Parathyroid adenoma (tissue), 2 donors: ENCODE data around the gene MEGF9.

Experiments used
- H2AFZ ChIP-seq: fragments of 300-600 bp; sonication (generic); one replicate; pipeline ENCODE4 v1.7.0; 2017; ENCODE audit warnings: antibody characterized with exemption, mild to moderate bottlenecking
- H3K27ac ChIP-seq: fragments of 300-600 bp; sonication (generic); one replicate; pipeline ENCODE4 v1.7.0; 2017
- H3K27me3 ChIP-seq: fragments of 300-600 bp; sonication (generic); one replicate; pipeline ENCODE4 v1.7.0; 2017; ENCODE audit warnings: low read length; ENCODE audit not compliant: control insufficient read depth, insufficient read depth
- H3K36me3 ChIP-seq: fragments of 300-600 bp; sonication (generic); one replicate; pipeline ENCODE4 v1.7.0; 2017; ENCODE audit warnings: low read length; ENCODE audit not compliant: control insufficient read depth, insufficient read depth
- H3K4me1 ChIP-seq: fragments of 300-600 bp; sonication (generic); one replicate; pipeline ENCODE4 v1.7.0; 2017; ENCODE audit warnings: control low read depth
- H3K4me2 ChIP-seq: fragments of 300-600 bp; sonication (generic); one replicate; pipeline ENCODE4 v1.7.0; 2017; ENCODE audit warnings: low read length
- H3K4me3 ChIP-seq: fragments of 300-600 bp; sonication (generic); one replicate; pipeline ENCODE4 v1.7.0; 2017; ENCODE audit warnings: low read depth, low read length
- H3K79me2 ChIP-seq: fragments of 300-600 bp; sonication (generic); one replicate; pipeline ENCODE4 v1.7.0; 2017; ENCODE audit warnings: control low read depth
- H3K9ac ChIP-seq: fragments of 300-600 bp; sonication (generic); one replicate; pipeline ENCODE4 v1.7.0; 2017; ENCODE audit warnings: mild to moderate bottlenecking
- H3K9me3 ChIP-seq: fragments of 300-600 bp; sonication (generic); one replicate; pipeline ENCODE4 v1.7.0; 2017; ENCODE audit warnings: low read length; ENCODE audit not compliant: control insufficient read depth
- TF ChIP-seq, protein P1 (sequence below): fragments of 300-600 bp; sonication (generic); IDR thresholded peaks from one replicate; pipeline ENCODE4 v1.7.0; 2017; ENCODE audit warnings: antibody characterized with exemption, mild to moderate bottlenecking
- donor health status: primary hyperparathyroidism.

Gene MEGF9

DNA sequence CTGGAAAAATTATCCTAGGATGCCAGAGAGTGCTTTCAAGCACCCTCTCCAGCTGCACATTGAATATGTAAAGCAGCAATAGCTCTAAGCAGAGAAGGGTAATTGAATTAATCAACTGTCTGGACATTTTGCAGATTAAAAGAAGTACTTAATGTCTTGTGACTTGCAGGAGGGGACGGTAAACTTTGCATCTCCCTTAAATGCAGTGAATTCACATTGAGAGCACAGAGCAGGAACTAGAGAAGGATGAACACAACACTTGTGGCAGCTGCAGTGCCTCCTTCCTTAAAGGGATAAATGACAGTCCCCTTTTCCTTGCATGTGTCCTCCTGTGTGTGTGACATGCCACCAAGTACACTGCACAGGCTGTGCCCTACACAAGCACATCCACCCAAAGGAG is 126.9 kb downstream of the MEGF9 start:
- no peak overlapping the region for H3K9ac ChIP-seq
- no peak overlapping the region for H3K4me2 ChIP-seq
- H3K4me1 ChIP-seq: no peaks in the 10 kb centered on the region
- H3K27me3 ChIP-seq: no peaks in the 10 kb centered on the region
- no peak overlapping the region for H2AFZ ChIP-seq
- H3K79me2 ChIP-seq: no peaks in the 10 kb centered on the region
- TF ChIP-seq, protein P1, sequence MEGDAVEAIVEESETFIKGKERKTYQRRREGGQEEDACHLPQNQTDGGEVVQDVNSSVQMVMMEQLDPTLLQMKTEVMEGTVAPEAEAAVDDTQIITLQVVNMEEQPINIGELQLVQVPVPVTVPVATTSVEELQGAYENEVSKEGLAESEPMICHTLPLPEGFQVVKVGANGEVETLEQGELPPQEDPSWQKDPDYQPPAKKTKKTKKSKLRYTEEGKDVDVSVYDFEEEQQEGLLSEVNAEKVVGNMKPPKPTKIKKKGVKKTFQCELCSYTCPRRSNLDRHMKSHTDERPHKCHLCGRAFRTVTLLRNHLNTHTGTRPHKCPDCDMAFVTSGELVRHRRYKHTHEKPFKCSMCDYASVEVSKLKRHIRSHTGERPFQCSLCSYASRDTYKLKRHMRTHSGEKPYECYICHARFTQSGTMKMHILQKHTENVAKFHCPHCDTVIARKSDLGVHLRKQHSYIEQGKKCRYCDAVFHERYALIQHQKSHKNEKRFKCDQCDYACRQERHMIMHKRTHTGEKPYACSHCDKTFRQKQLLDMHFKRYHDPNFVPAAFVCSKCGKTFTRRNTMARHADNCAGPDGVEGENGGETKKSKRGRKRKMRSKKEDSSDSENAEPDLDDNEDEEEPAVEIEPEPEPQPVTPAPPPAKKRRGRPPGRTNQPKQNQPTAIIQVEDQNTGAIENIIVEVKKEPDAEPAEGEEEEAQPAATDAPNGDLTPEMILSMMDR: no peak
- no peaks in the 10 kb centered on the region for H3K36me3 ChIP-seq
- H3K27ac ChIP-seq: no peak overlapping the region
- H3K4me3 ChIP-seq: no peak overlapping the region
- no peaks in the 10 kb centered on the region for H3K9me3 ChIP-seq

DNA sequence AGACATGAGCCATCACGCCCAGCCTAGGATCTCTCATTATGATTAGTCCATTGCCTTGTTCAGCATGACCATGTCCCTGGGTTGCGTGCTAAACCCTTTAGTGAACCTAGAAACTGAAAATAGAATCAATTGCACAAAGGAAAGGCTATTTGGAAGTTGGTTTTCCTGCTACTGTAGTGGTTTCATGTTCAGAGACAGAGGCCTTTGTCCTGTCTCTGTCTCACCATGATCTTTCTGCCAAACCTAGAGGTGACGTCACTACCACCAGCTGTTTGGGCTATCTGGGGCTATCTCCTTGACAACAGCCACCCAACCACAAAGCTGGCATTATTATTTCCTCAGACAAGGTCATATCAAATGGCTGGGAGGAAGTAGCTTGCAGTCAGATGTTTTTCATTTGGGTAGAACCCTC is 130.3 kb downstream of the MEGF9 start:
- Histone ChIP-seq H3K4me1 (no peaks in the 10 kb centered on the region), H3K4me3 (no peak overlapping the region), H3K4me2 (no peak overlapping the region), H3K9me3 (no peaks in the 10 kb centered on the region), H3K36me3 (no peaks in the 10 kb centered on the region), H2AFZ (peak overlapping the region; percentile 33), H3K79me2 (peaks cover 9% of the 10 kb centered on the region), H3K9ac (no peak overlapping the region), H3K27ac (no peak overlapping the region), H3K27me3 (no peaks in the 10 kb centered on the region)
- TF ChIP-seq, protein P1: no peak

- TF ChIP-seq, protein P1: no peak
These were observed 134.0 kb downstream of the MEGF9 start, which contains the start of gene CDK5RAP2 for GRCh38 chr9:120580051-120580896. TSS of gene CDK5RAP2 (minus strand) at chr9:120580167. CDS start at chr9:120579978, 189 bp downstream.

GRCh38 chr9:120579139-120580050 is 134.9 kb downstream of the MEGF9 start:
- Histone ChIP-seq H3K9me3 (no peaks in the 10 kb centered on the region), H3K36me3 (no peaks in the 10 kb centered on the region), H3K4me1 (no peaks in the 10 kb centered on the region), H3K27me3 (no peaks in the 10 kb centered on the region), H3K27ac (no peak overlapping the region), H3K79me2 (peaks cover 9% of the 10 kb centered on the region), H2AFZ (peak overlapping the region; percentile 95), H3K4me2 (peak overlapping the region; percentile 81), H3K4me3 (peak overlapping the region; percentile 73), H3K9ac (no peak overlapping the region)
- TF ChIP-seq, protein P1: no peak

More at GRCh38 chr9:120580051-120580896, 134.0 kb downstream of the MEGF9 start, which contains the start of gene CDK5RAP2:
- peaks cover 9% of the 10 kb centered on the region for H3K79me2 ChIP-seq
- H3K36me3 ChIP-seq: no peaks in the 10 kb centered on the region
- H3K9me3 ChIP-seq: no peaks in the 10 kb centered on the region
- H3K27me3 ChIP-seq: no peaks in the 10 kb centered on the region
- no peaks in the 10 kb centered on the region for H3K4me1 ChIP-seq
- peak within 1 kb of the TSS; percentile 95 for H2AFZ ChIP-seq
- peak within 1 kb of the TSS; percentile 81 for H3K4me2 ChIP-seq
- H3K27ac ChIP-seq: no peak within 1 kb of the TSS
- peak within 1 kb of the TSS; percentile 73 for H3K4me3 ChIP-seq
- H3K9ac ChIP-seq: no peak within 1 kb of the TSS
